NCI-H510A treated with DMSO at 0.1 percent for 48 hours (cell line): ENCODE measurements around the gene ATP8A1.

Source experiments
- DNase-seq: peaks from one replicate; lab custom pipeline; 2025; lab: John Stamatoyannopoulos, UW

ATP8A1 gene

GRCh38 chr4:42649870-42650269 is 7.0 kb downstream of the ATP8A1 start:
- DNase-seq, result no peak

GRCh38 chr4:42646999-42647541 is 9.8 kb downstream of the ATP8A1 start:
- DNase-seq, result no peak

- DNase-seq, result no peak
Measured at GRCh38 chr4:42646013-42646784, 10.7 kb downstream of the ATP8A1 start.

- DNase-seq, result no peak
Measured at GRCh38 chr4:42644897-42645296, 12.0 kb downstream of the ATP8A1 start.

GRCh38 chr4:42643685-42644084 is 13.2 kb downstream of the ATP8A1 start:
- DNase-seq, result no peak

- DNase-seq, result no peak
Measured at GRCh38 chr4:42642845-42643615, 13.9 kb downstream of the ATP8A1 start.

GRCh38 chr4:42642101-42642797 is 14.7 kb downstream of the ATP8A1 start:
- DNase-seq, result no peak

GRCh38 chr4:42641656-42642055 is 15.2 kb downstream of the ATP8A1 start:
- no peak for DNase-seq

GRCh38 chr4:42641161-42641560 is 15.7 kb downstream of the ATP8A1 start:
- DNase-seq, result no peak

GRCh38 chr4:42640613-42641012 is 16.3 kb downstream of the ATP8A1 start:
- no peak for DNase-seq

GRCh38 chr4:42638993-42639392 is 17.9 kb downstream of the ATP8A1 start:
- DNase-seq, result no peak

GRCh38 chr4:42638321-42638720 is 18.6 kb downstream of the ATP8A1 start:
- no peak for DNase-seq

- no peak for DNase-seq
Measured at GRCh38 chr4:42637867-42638266, 19.0 kb downstream of the ATP8A1 start.

GRCh38 chr4:42637104-42637503 is 19.8 kb downstream of the ATP8A1 start:
- DNase-seq, result no peak

- DNase-seq, result no peak
Measured at GRCh38 chr4:42636645-42636949, 20.3 kb downstream of the ATP8A1 start.

- DNase-seq, result no peak
Measured at GRCh38 chr4:42633605-42634388, 23.1 kb downstream of the ATP8A1 start.

- no peak for DNase-seq
Measured at GRCh38 chr4:42632653-42633382, 24.1 kb downstream of the ATP8A1 start.

- DNase-seq, result no peak
Measured at GRCh38 chr4:42630908-42631307, 26.0 kb downstream of the ATP8A1 start.

GRCh38 chr4:42628740-42629139 is 28.2 kb downstream of the ATP8A1 start:
- DNase-seq, result no peak

- no peak for DNase-seq
Measured at GRCh38 chr4:42627885-42628646, 28.8 kb downstream of the ATP8A1 start.
